ENCODE data around the gene GID8. TPM values are rescaled to one million over a fixed set of nuclear protein-coding genes. Genes with fewer than 3 reads are reported as not detected.
A peak's percentile ranks its signal among the peaks of the same experiment; 100 is the strongest.

Gene GID8
- total and polyA plus RNA-seq, 2 of the 13 experiments (the other 11 are each of a cell fraction or from before 2014, with no cell fraction given) = 39.6 to 59.8 TPM

GRCh38 chr20:62960446-62961309 is 22.7 kb downstream of the GID8 start (continued):
- TF ChIP-seq ZNF746 (CRISPR knock-in tag; IDR thresholded peaks at IDR 0.05) = 0 out of 2 replicates have a peak, but pooled peaks have one; percentile 49
- TF ChIP-seq ZNF253 (CRISPR knock-in tag; IDR thresholded peaks at IDR 0.05; ENCODE audit: borderline replicate concordance) = 0 out of 2 replicates have a peak, but pooled peaks have one; percentile 55
- TF ChIP-seq ZFX (CRISPR knock-in tag; IDR thresholded peaks at IDR 0.05; ENCODE audit: low read depth) = 0 out of 2 replicates have a peak, but pooled peaks have one; percentile 22

GRCh38 chr20:62961310-62961783 is 23.4 kb downstream of the GID8 start:
- H4K20me1 ChIP-seq (ENCODE audit: insufficient read depth, low read length) = peaks cover 72% of the 10 kb centered on the region; the same call in 1 of the 2 replicates
- POLR2A ChIA-PET = no interaction called here
- FAIRE-seq = no peak
- H3K9ac ChIP-seq (ENCODE audit: insufficient read depth, low read depth, low read length) = no peak overlapping the region
- H3K4me1 ChIP-seq (ENCODE audit: insufficient read depth, low read length) = peaks cover 17% of the 10 kb centered on the region
- in situ Hi-C loops (cut with HindIII; ENCODE audit: extremely low pct_ligation_motif_present, low pct_unique_long_range_greater_than_20kb) (no loop called here), intact Hi-C loops (cut with micrococcal nuclease; ENCODE audit: unreplicated experiment) (no loop called here)
- no peak for DNase-seq (ENCODE audit: low spot score)
- peaks cover 15% of the 10 kb centered on the region for H3K79me2 ChIP-seq (ENCODE audit: insufficient read depth, low read length)
- no TSS peak for BruUV-seq (replicated peaks)
- no peaks in the 10 kb centered on the region for H3K9me3 ChIP-seq (ENCODE audit: low read length)
- H3K36me3 ChIP-seq (replicated peaks in 1 of 2; ENCODE audit: control insufficient read depth in 1 of 2, insufficient read depth in 2 of 2, low read length in 2 of 2) = peaks cover 78 to 93% of the 10 kb centered on the region in 2 experiments
- H3K4me3 ChIP-seq (replicated peaks in 1 of 3; ENCODE audit: insufficient read depth in 1 of 3, low read depth in 2 of 3, low read length in 3 of 3) = no peak overlapping the region
- no peaks in the 10 kb centered on the region for H3K27me3 ChIP-seq (ENCODE audit: control insufficient read depth in 1 of 2, insufficient read depth in 2 of 2, low read length in 2 of 2)
- H2AFZ ChIP-seq (ENCODE audit: low read length) = no peak overlapping the region
- CTCF ChIA-PET (ENCODE audit: low intra/inter-chr PET ratio, low total read pairs) = no interaction called here
- 93% methylated on average over 18 of the region's 19 CpGs for WGBS (ENCODE audit: low lambda C conversion rate)
- ATAC-seq = no peak
- no peak overlapping the region for H3K27ac ChIP-seq (ENCODE audit: extremely low read length, insufficient read depth, low read length)
- no peak overlapping the region for H3K4me2 ChIP-seq (ENCODE audit: low read depth, low read length)
- TF ChIP-seq ZNF292 (CRISPR knock-in tag; IDR thresholded peaks at IDR 0.05; ENCODE audit: borderline replicate concordance, low read depth) (no peak), ZNF343 (CRISPR knock-in tag; IDR thresholded peaks at IDR 0.05) (no peak), ZNF558 (CRISPR knock-in tag; IDR thresholded peaks at IDR 0.05; ENCODE audit: borderline replicate concordance) (no peak), AKAP8 (CRISPR knock-in tag; IDR thresholded peaks at IDR 0.05) (peak; percentile 31; the same call in 1 of the 2 replicates), MAFF (IDR thresholded peaks at IDR 0.05; ENCODE audit: low read depth, low read length) (no peak), GFI1 (CRISPR knock-in tag; IDR thresholded peaks at IDR 0.05; ENCODE audit: borderline replicate concordance) (no peak), ZFP62 (CRISPR knock-in tag; IDR thresholded peaks at IDR 0.05) (no peak), AGO2 (optimal IDR thresholded peaks at IDR 0.05; ENCODE audit: low read depth, low read length) (peak; percentile 92), ZFY (CRISPR knock-in tag; IDR thresholded peaks at IDR 0.05) (0 out of 2 replicates have a peak, but pooled peaks have one; percentile 24), SKIL (CRISPR knock-in tag; IDR thresholded peaks at IDR 0.05; ENCODE audit: borderline replicate concordance) (no peak), SYNCRIP (IDR thresholded peaks at IDR 0.05; ENCODE audit: insufficient read depth, low read depth, low read length) (no peak), ZNF460 (CRISPR knock-in tag; IDR thresholded peaks at IDR 0.05; ENCODE audit: borderline replicate concordance) (no peak), CTCF (CRISPR knock-in tag; IDR thresholded peaks at IDR 0.05) (peak; percentile 24; the same call in 1 of the 2 replicates), NR0B2 (CRISPR knock-in tag; IDR thresholded peaks at IDR 0.05) (no peak)
